ENCODE data around the gene FAT2.

FAT2 gene

GRCh38 chr5:151574444-151574996 lies 16.6 kb downstream of the FAT2 start:
- FAIRE-seq (no peak), DNase-seq (ENCODE audit: insufficient read length) (no peak)
- TF ChIP-seq TAF1 (IDR thresholded peaks at IDR 0.05; ENCODE audit: borderline replicate concordance, low read depth, low read length), result no peak
- no peak for TF ChIP-seq POLR2A (IDR thresholded peaks at IDR 0.05; ENCODE audit: low read depth, low read length)
- TF ChIP-seq POLR2AphosphoS5 (IDR thresholded peaks at IDR 0.05; ENCODE audit: low read depth, low read length), result no peak

GRCh38 chr5:151572657-151573368 lies 18.3 kb downstream of the FAT2 start:
- FAIRE-seq (no peak), DNase-seq (ENCODE audit: insufficient read length) (no peak)
- TF ChIP-seq POLR2A (IDR thresholded peaks at IDR 0.05; ENCODE audit: low read depth, low read length) (no peak), TAF1 (IDR thresholded peaks at IDR 0.05; ENCODE audit: borderline replicate concordance, low read depth, low read length) (no peak), POLR2AphosphoS5 (IDR thresholded peaks at IDR 0.05; ENCODE audit: low read depth, low read length) (no peak)

GRCh38 chr5:151571270-151572173 lies 19.6 kb downstream of the FAT2 start:
- FAIRE-seq, result no peak
- TF ChIP-seq TAF1 (IDR thresholded peaks at IDR 0.05; ENCODE audit: borderline replicate concordance, low read depth, low read length) (no peak), POLR2A (IDR thresholded peaks at IDR 0.05; ENCODE audit: low read depth, low read length) (no peak), POLR2AphosphoS5 (IDR thresholded peaks at IDR 0.05; ENCODE audit: low read depth, low read length) (no peak)

GRCh38 chr5:151570512-151571269 lies 20.4 kb downstream of the FAT2 start:
- no peak for FAIRE-seq
- TF ChIP-seq POLR2A (IDR thresholded peaks at IDR 0.05; ENCODE audit: low read depth, low read length) (no peak), POLR2AphosphoS5 (IDR thresholded peaks at IDR 0.05; ENCODE audit: low read depth, low read length) (no peak), TAF1 (IDR thresholded peaks at IDR 0.05; ENCODE audit: borderline replicate concordance, low read depth, low read length) (no peak)
- no peak for DNase-seq (ENCODE audit: insufficient read length)

More at GRCh38 chr5:151571270-151572173, 19.6 kb downstream of the FAT2 start:
- DNase-seq (ENCODE audit: insufficient read length), result no peak

GRCh38 chr5:151570058-151570457 lies 21.1 kb downstream of the FAT2 start:
- DNase-seq (ENCODE audit: insufficient read length) (no peak), FAIRE-seq (no peak)
- TF ChIP-seq POLR2AphosphoS5 (IDR thresholded peaks at IDR 0.05; ENCODE audit: low read depth, low read length) (no peak), POLR2A (IDR thresholded peaks at IDR 0.05; ENCODE audit: low read depth, low read length) (no peak)

- FAIRE-seq (peak; percentile 81), DNase-seq (ENCODE audit: insufficient read length) (no peak)
- TF ChIP-seq POLR2A (IDR thresholded peaks at IDR 0.05; ENCODE audit: low read depth, low read length) (no peak), POLR2AphosphoS5 (IDR thresholded peaks at IDR 0.05; ENCODE audit: low read depth, low read length) (no peak), TAF1 (IDR thresholded peaks at IDR 0.05; ENCODE audit: borderline replicate concordance, low read depth, low read length) (no peak)
Observed at GRCh38 chr5:151569132-151570046, 21.7 kb downstream of the FAT2 start.

DNA sequence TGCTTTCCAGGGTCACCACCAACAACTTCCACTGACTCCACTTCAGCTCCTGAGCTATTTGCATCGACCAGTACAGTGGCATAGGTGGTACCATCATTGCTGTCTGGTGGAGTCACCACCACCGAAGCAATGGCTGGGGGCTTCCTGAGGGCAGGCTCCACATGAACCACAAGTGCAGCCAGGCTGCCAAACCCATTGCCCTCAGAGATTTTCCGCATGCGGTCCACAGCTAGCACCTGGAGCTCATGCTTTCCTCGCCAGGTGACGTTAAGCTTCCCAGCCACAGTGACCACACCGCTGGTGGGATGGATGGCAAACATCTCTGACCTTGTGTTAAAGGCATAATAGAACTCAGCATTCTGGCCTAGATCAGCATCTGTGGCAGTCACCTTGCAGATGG lies 23.1 kb downstream of the FAT2 start:
- no peak for DNase-seq (ENCODE audit: insufficient read length)
- no peak for FAIRE-seq
- TF ChIP-seq TAF1 (IDR thresholded peaks at IDR 0.05; ENCODE audit: borderline replicate concordance, low read depth, low read length), result no peak
- TF ChIP-seq POLR2A (IDR thresholded peaks at IDR 0.05; ENCODE audit: low read depth, low read length), result no peak
- no peak for TF ChIP-seq POLR2AphosphoS5 (IDR thresholded peaks at IDR 0.05; ENCODE audit: low read depth, low read length)

GRCh38 chr5:151565971-151566370 lies 25.2 kb downstream of the FAT2 start:
- TF ChIP-seq POLR2A (IDR thresholded peaks at IDR 0.05; ENCODE audit: low read depth, low read length) (no peak), POLR2AphosphoS5 (IDR thresholded peaks at IDR 0.05; ENCODE audit: low read depth, low read length) (no peak), TAF1 (IDR thresholded peaks at IDR 0.05; ENCODE audit: borderline replicate concordance, low read depth, low read length) (no peak)
- FAIRE-seq (no peak), DNase-seq (ENCODE audit: insufficient read length) (no peak)

GRCh38 chr5:151562019-151562707 lies 29.0 kb downstream of the FAT2 start:
- FAIRE-seq, result no peak
- DNase-seq (ENCODE audit: insufficient read length), result no peak
- TF ChIP-seq POLR2AphosphoS5 (IDR thresholded peaks at IDR 0.05; ENCODE audit: low read depth, low read length) (no peak), POLR2A (IDR thresholded peaks at IDR 0.05; ENCODE audit: low read depth, low read length) (no peak), TAF1 (IDR thresholded peaks at IDR 0.05; ENCODE audit: borderline replicate concordance, low read depth, low read length) (no peak)

DNA sequence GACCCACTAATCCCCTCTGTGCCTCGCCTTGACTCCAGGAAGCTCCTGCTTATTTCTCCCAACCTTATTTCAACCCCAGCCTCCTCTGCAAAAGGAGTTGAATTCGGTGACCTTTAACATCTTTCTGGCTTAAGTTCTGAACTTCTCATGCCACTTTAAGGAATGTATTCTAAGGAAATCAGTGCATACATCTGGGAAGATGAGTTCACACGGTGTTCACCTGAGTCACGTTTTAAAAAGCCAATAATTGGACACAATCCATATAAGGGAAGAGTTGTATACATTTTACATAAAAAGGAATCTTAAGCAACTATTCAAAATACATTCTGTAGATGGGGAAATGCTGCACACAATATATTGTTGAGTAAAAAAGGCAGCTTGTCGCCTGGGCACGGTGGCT lies 33.2 kb downstream of the FAT2 start:
- TF ChIP-seq POLR2AphosphoS5 (IDR thresholded peaks at IDR 0.05; ENCODE audit: low read depth, low read length) (no peak), TAF1 (IDR thresholded peaks at IDR 0.05; ENCODE audit: borderline replicate concordance, low read depth, low read length) (no peak), POLR2A (IDR thresholded peaks at IDR 0.05; ENCODE audit: low read depth, low read length) (no peak)
- no peak for FAIRE-seq
- no peak for DNase-seq (ENCODE audit: insufficient read length)
